ENCODE data around the gene PAWR. TPM values are rescaled to one million over a fixed set of nuclear protein-coding genes. Genes with fewer than 3 reads are reported as not detected.

PAWR gene
- total and polyA plus RNA-seq, 9 of the 15 experiments (the other 6 are each of a cell fraction or from before 2014, with no cell fraction given) = 0.82 TPM; not detected in 8

GRCh38 chr12:79710707-79711483, 20.1 kb upstream of the PAWR start:
- no peak for FAIRE-seq
- Histone ChIP-seq H3K4me2 (ENCODE audit: insufficient read depth, low read length) (no peak overlapping the region), H3K36me3 (ENCODE audit: control insufficient read depth, insufficient read depth, low read length) (no peaks in the 10 kb centered on the region), H3K79me2 (ENCODE audit: control insufficient read depth, insufficient read depth, low read length) (no peaks in the 10 kb centered on the region), H3K4me3 (no peak overlapping the region), H3K9me1 (ENCODE audit: control insufficient read depth, insufficient read depth, low read length) (no peaks in the 10 kb centered on the region), H3K9me3 (replicated peaks; ENCODE audit: control insufficient read depth, insufficient read depth, low read depth, low read length) (no peaks in the 10 kb centered on the region), H4K20me1 (replicated peaks; ENCODE audit: control insufficient read depth, insufficient read depth, low read length) (no peaks in the 10 kb centered on the region), H3K9ac (ENCODE audit: insufficient read depth in 1 of 2, low read depth in 2 of 2, low read length in 2 of 2) (no peak overlapping the region), H3K27ac (ENCODE audit: extremely low read depth, low read depth, low read length) (no peak overlapping the region), H3K27me3 (ENCODE audit: control insufficient read depth in 2 of 2, insufficient read depth in 2 of 2, low read length in 2 of 2) (no peaks in the 10 kb centered on the region), H2AFZ (ENCODE audit: low read depth, low read length) (no peak overlapping the region), H3K4me1 (replicated peaks in 1 of 2; ENCODE audit: control insufficient read depth in 2 of 2, insufficient read depth in 2 of 2, low read length in 2 of 2) (peaks cover 0 to 6% of the 10 kb centered on the region in 2 experiments; a peak in 1 of 5 replicates)
- 19% methylated on average over 20 of the region's 50 CpGs for WGBS (ENCODE audit: insufficient coverage, low coverage, missing lambda C conversion rate)
- no peak for ATAC-seq
- intact Hi-C loops (cut with micrococcal nuclease) (no loop called here), in situ Hi-C loops (cut with MboI) (no loop called here)
- no peak for DNase-seq (ENCODE audit: extremely low read depth in 1 of 4, low spot score in 3 of 4)
- no TSS peak for BruUV-seq (replicated peaks)
- ChIA-PET CTCF (ENCODE audit: low intra/inter-chr PET ratio) (no interaction called here), POLR2A (no interaction called here)
- TF ChIP-seq, protein P1, sequence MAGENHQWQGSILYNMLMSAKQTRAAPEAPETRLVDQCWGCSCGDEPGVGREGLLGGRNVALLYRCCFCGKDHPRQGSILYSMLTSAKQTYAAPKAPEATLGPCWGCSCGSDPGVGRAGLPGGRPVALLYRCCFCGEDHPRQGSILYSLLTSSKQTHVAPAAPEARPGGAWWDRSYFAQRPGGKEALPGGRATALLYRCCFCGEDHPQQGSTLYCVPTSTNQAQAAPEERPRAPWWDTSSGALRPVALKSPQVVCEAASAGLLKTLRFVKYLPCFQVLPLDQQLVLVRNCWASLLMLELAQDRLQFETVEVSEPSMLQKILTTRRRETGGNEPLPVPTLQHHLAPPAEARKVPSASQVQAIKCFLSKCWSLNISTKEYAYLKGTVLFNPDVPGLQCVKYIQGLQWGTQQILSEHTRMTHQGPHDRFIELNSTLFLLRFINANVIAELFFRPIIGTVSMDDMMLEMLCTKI (IDR thresholded peaks at IDR 0.05; ENCODE audit: partially characterized antibody) = no peak
- no peak for TF ChIP-seq NFYB (IDR thresholded peaks at IDR 0.05; ENCODE audit: extremely low read depth, insufficient read length)
- no peak for TF ChIP-seq TCF3 (CRISPR knock-in tag; IDR thresholded peaks at IDR 0.05)
- TF ChIP-seq BRF2 (IDR thresholded peaks at IDR 0.05; ENCODE audit: borderline replicate concordance, insufficient read depth, insufficient read length) = no peak
- TF ChIP-seq RFX7 (CRISPR knock-in tag; IDR thresholded peaks at IDR 0.05) = no peak
- TF ChIP-seq MAX (CRISPR knock-in tag; IDR thresholded peaks at IDR 0.05) = no peak
- TF ChIP-seq JUND (IDR thresholded peaks at IDR 0.05; ENCODE audit: borderline replicate concordance, low read depth, low read length) = no peak
- no peak for TF ChIP-seq JUND (tag; IDR thresholded peaks at IDR 0.05; ENCODE audit: borderline replicate concordance, low read depth, low read length)
- TF ChIP-seq SRF (CRISPR knock-in tag; IDR thresholded peaks at IDR 0.05) = no peak
- TF ChIP-seq, protein P2, sequence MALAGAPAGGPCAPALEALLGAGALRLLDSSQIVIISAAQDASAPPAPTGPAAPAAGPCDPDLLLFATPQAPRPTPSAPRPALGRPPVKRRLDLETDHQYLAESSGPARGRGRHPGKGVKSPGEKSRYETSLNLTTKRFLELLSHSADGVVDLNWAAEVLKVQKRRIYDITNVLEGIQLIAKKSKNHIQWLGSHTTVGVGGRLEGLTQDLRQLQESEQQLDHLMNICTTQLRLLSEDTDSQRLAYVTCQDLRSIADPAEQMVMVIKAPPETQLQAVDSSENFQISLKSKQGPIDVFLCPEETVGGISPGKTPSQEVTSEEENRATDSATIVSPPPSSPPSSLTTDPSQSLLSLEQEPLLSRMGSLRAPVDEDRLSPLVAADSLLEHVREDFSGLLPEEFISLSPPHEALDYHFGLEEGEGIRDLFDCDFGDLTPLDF (CRISPR knock-in tag; IDR thresholded peaks at IDR 0.05) = no peak
- no peak for TF ChIP-seq RBFOX2 (IDR thresholded peaks at IDR 0.05; ENCODE audit: low read depth, low read length)
- no peak for TF ChIP-seq XRCC5 (IDR thresholded peaks at IDR 0.05; ENCODE audit: low read depth, low read length)
- TF ChIP-seq, protein P3, sequence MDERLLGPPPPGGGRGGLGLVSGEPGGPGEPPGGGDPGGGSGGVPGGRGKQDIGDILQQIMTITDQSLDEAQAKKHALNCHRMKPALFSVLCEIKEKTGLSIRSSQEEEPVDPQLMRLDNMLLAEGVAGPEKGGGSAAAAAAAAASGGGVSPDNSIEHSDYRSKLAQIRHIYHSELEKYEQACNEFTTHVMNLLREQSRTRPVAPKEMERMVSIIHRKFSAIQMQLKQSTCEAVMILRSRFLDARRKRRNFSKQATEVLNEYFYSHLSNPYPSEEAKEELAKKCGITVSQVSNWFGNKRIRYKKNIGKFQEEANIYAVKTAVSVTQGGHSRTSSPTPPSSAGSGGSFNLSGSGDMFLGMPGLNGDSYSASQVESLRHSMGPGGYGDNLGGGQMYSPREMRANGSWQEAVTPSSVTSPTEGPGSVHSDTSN (CRISPR knock-in tag; IDR thresholded peaks at IDR 0.05; ENCODE audit: low read depth) = no peak
- TF ChIP-seq, protein P3 (tag; conservative IDR thresholded peaks at IDR 0.05; ENCODE audit: low read depth) = no peak
- TF ChIP-seq SMAD1 (IDR thresholded peaks at IDR 0.05; ENCODE audit: low read depth, low read length, partially characterized antibody) = no peak

Data from K562 (cell line).